ENCODE data around the gene SERPINA12. TPM values are rescaled to one million over a fixed set of nuclear protein-coding genes. Genes with fewer than 3 reads are reported as not detected.

SERPINA12 gene
- total and polyA plus RNA-seq, 7 donors = not detected

- H3K27ac ChIP-seq = no peak overlapping the region
- no peak for TF ChIP-seq CTCF (IDR thresholded peaks at IDR 0.05)
- H3K4me1 ChIP-seq = no peaks in the 10 kb centered on the region
- H3K9me3 ChIP-seq = no peaks in the 10 kb centered on the region
- H3K4me3 ChIP-seq = no peak overlapping the region
- intact Hi-C loops (cut with DNase I) = no loop called here
- 67 to 88% (median 81%) methylated on average over 3 of the region's 3 CpGs for WGBS, 3 donors
- ATAC-seq (no peak), DNase-seq (no peak)
- no peaks in the 10 kb centered on the region for H3K36me3 ChIP-seq (ENCODE audit: insufficient read depth in 1 of 2, low read depth in 1 of 2)
- H3K27me3 ChIP-seq (ENCODE audit: insufficient read depth in 3 of 3, low read length in 2 of 3) = no peaks in the 10 kb centered on the region
These were observed 40.0 kb downstream of the SERPINA12 start for GRCh38 chr14:94469261-94469660.

- 84 to 90% (median 90%) methylated on average over 4 of the region's 4 CpGs for WGBS, 3 donors
- DNase-seq (no peak), ATAC-seq (no peak)
- Histone ChIP-seq H3K36me3 (ENCODE audit: insufficient read depth in 1 of 2, low read depth in 1 of 2) (no peaks in the 10 kb centered on the region), H3K4me3 (no peak overlapping the region), H3K27me3 (ENCODE audit: insufficient read depth in 3 of 3, low read length in 2 of 3) (no peaks in the 10 kb centered on the region), H3K27ac (no peak overlapping the region), H3K9me3 (no peaks in the 10 kb centered on the region), H3K4me1 (no peaks in the 10 kb centered on the region)
- intact Hi-C loops (cut with DNase I) = no loop called here
- TF ChIP-seq CTCF (IDR thresholded peaks at IDR 0.05) = no peak
These were observed 41.3 kb downstream of the SERPINA12 start for GRCh38 chr14:94467728-94468520.

- Histone ChIP-seq H3K9me3 (no peaks in the 10 kb centered on the region), H3K4me1 (no peaks in the 10 kb centered on the region), H3K27me3 (ENCODE audit: insufficient read depth in 3 of 3, low read length in 2 of 3) (no peaks in the 10 kb centered on the region), H3K27ac (no peak overlapping the region), H3K36me3 (ENCODE audit: insufficient read depth in 1 of 2, low read depth in 1 of 2) (no peaks in the 10 kb centered on the region), H3K4me3 (no peak overlapping the region)
- intact Hi-C loops (cut with DNase I) = no loop called here
- WGBS, 3 donors = 65 to 78% (median 76%) methylated on average over 3 of the region's 3 CpGs
- ATAC-seq = no peak
- TF ChIP-seq CTCF (IDR thresholded peaks at IDR 0.05) = no peak
- DNase-seq = no peak
These were observed 42.4 kb downstream of the SERPINA12 start for GRCh38 chr14:94466706-94467370.

- intact Hi-C loops (cut with DNase I) = no loop called here
- Histone ChIP-seq H3K36me3 (ENCODE audit: insufficient read depth in 1 of 2, low read depth in 1 of 2) (no peaks in the 10 kb centered on the region), H3K27ac (no peak overlapping the region), H3K27me3 (ENCODE audit: insufficient read depth in 3 of 3, low read length in 2 of 3) (no peaks in the 10 kb centered on the region), H3K4me3 (no peak overlapping the region), H3K9me3 (no peaks in the 10 kb centered on the region), H3K4me1 (no peaks in the 10 kb centered on the region)
- WGBS, 3 donors = 79 to 81% (median 79%) methylated on average over 5 of the region's 5 CpGs
- TF ChIP-seq CTCF (IDR thresholded peaks at IDR 0.05) = no peak
- no peak for DNase-seq
- no peak for ATAC-seq
These were observed 44.2 kb downstream of the SERPINA12 start for GRCh38 chr14:94465042-94465441.

Data from psoas muscle (tissue), 8 donors.